ENCODE results near the gene PASD1. TPM values are rescaled to one million over a fixed set of nuclear protein-coding genes. Genes with fewer than 3 reads are reported as not detected.

Gene PASD1
- total and polyA plus RNA-seq, 10 of the 15 experiments (the other 5 are each of a cell fraction or from before 2014, with no cell fraction given): under 0.01 to 0.01 TPM; not detected in 8

DNA sequence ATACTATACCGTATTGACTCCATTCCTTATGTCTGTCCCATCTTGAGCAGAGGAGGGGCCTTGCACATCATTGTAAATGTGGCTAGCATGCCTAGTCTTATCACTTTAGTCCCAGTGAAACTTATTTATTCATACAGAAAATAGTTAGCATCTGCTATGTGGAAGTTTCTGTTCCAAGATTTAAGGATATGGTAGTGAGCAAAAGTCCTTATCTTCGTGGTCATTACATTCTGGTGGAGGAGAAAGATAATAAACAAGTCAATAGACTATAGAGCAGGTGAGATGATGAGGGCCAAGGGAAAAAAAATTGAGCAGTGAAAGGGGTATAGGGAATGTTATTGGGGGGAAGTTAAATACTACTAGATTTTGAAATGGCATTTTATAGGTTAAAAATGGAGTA lies 68.3 kb downstream of the PASD1 start:
- no peaks in the 10 kb centered on the region for H3K36me3 ChIP-seq (ENCODE audit: control insufficient read depth in 2 of 2, insufficient read depth in 2 of 2, low read length in 1 of 2)
- H3K9me3 ChIP-seq (replicated peaks; ENCODE audit: control insufficient read depth, insufficient read depth, low read length): no peaks in the 10 kb centered on the region
- H3K27ac ChIP-seq (ENCODE audit: control insufficient read depth, insufficient read depth): no peak overlapping the region
- ATAC-seq (no peak), DNase-seq (ENCODE audit: low read depth, low spot score) (no peak), FAIRE-seq (no peak)
- no peak overlapping the region for H3K4me3 ChIP-seq
- H4K20me1 ChIP-seq (ENCODE audit: control insufficient read depth, insufficient read depth): no peaks in the 10 kb centered on the region
- no peaks in the 10 kb centered on the region for H3K27me3 ChIP-seq (replicated peaks in 1 of 2; ENCODE audit: control insufficient read depth in 2 of 2, insufficient read depth in 2 of 2, low read length in 1 of 2)
- ChIA-PET POLR2A (no interaction called here), SMC1A (ENCODE audit: uncharacterized antibody, unreplicated experiment) (no interaction called here), RAD21 (ENCODE audit: unreplicated experiment) (no interaction called here), CTCF (no interaction called here)
- H3K4me2 ChIP-seq (ENCODE audit: control insufficient read depth, insufficient read depth): no peak overlapping the region
- in situ Hi-C loops (cut with MboI) (no loop called here), intact Hi-C loops (cut with micrococcal nuclease; ENCODE audit: unreplicated experiment) (no loop called here)
- no peaks in the 10 kb centered on the region for H3K4me1 ChIP-seq (ENCODE audit: control insufficient read depth, insufficient read depth, low read length)
- WGBS (ENCODE audit: insufficient coverage, insufficient replicate concordance, low lambda C conversion rate, missing lambda C conversion rate): 45% methylated on average over 2 of the region's 2 CpGs
- no peaks in the 10 kb centered on the region for H3K79me2 ChIP-seq (ENCODE audit: control insufficient read depth, insufficient read depth, low read length)
- no TSS peak for BruUV-seq (replicated peaks)
- no peak overlapping the region for H3K9ac ChIP-seq (ENCODE audit: control insufficient read depth, insufficient read depth, low read length)
- no peak overlapping the region for H2AFZ ChIP-seq (ENCODE audit: control insufficient read depth, low read depth, low read length)
- TF ChIP-seq ASH2L (IDR thresholded peaks at IDR 0.05; ENCODE audit: borderline replicate concordance, low read depth) (no peak), CHD2 (IDR thresholded peaks at IDR 0.05; ENCODE audit: borderline replicate concordance, low read depth, low read length) (no peak), BMI1 (IDR thresholded peaks at IDR 0.05; ENCODE audit: borderline replicate concordance) (no peak), SIN3A (IDR thresholded peaks at IDR 0.05; ENCODE audit: low read depth, low read length) (no peak), NFIC (IDR thresholded peaks at IDR 0.05; ENCODE audit: low read depth, low read length) (no peak), CHD1 (IDR thresholded peaks at IDR 0.05; ENCODE audit: low read depth, low read length) (no peak), ESRRA (IDR thresholded peaks at IDR 0.05; ENCODE audit: low read length) (no peak), NR2F1 (conservative IDR thresholded peaks at IDR 0.05) (no peak), TCF12 (IDR thresholded peaks at IDR 0.05; ENCODE audit: low read depth, low read length) (no peak), TCF3 (IDR thresholded peaks at IDR 0.05; ENCODE audit: borderline replicate concordance, insufficient read depth, low read depth, low read length) (no peak), CREM (IDR thresholded peaks at IDR 0.05; ENCODE audit: low read depth) (no peak), MXI1 (IDR thresholded peaks at IDR 0.05; ENCODE audit: low read depth, low read length) (no peak), ATF7 (IDR thresholded peaks at IDR 0.05; ENCODE audit: low read depth) (no peak)
- TF ChIP-seq, protein P1, sequence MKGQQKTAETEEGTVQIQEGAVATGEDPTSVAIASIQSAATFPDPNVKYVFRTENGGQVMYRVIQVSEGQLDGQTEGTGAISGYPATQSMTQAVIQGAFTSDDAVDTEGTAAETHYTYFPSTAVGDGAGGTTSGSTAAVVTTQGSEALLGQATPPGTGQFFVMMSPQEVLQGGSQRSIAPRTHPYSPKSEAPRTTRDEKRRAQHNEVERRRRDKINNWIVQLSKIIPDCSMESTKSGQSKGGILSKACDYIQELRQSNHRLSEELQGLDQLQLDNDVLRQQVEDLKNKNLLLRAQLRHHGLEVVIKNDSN (IDR thresholded peaks at IDR 0.05; ENCODE audit: borderline replicate concordance, extremely low read length, insufficient read depth, low read depth, low read length): no peak
- TF ChIP-seq, protein P2, sequence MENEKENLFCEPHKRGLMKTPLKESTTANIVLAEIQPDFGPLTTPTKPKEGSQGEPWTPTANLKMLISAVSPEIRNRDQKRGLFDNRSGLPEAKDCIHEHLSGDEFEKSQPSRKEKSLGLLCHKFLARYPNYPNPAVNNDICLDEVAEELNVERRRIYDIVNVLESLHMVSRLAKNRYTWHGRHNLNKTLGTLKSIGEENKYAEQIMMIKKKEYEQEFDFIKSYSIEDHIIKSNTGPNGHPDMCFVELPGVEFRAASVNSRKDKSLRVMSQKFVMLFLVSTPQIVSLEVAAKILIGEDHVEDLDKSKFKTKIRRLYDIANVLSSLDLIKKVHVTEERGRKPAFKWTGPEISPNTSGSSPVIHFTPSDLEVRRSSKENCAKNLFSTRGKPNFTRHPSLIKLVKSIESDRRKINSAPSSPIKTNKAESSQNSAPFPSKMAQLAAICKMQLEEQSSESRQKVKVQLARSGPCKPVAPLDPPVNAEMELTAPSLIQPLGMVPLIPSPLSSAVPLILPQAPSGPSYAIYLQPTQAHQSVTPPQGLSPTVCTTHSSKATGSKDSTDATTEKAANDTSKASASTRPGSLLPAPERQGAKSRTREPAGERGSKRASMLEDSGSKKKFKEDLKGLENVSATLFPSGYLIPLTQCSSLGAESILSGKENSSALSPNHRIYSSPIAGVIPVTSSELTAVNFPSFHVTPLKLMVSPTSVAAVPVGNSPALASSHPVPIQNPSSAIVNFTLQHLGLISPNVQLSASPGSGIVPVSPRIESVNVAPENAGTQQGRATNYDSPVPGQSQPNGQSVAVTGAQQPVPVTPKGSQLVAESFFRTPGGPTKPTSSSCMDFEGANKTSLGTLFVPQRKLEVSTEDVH (IDR thresholded peaks at IDR 0.05; ENCODE audit: low read depth, partially characterized antibody): no peak
- TF ChIP-seq, protein P3, sequence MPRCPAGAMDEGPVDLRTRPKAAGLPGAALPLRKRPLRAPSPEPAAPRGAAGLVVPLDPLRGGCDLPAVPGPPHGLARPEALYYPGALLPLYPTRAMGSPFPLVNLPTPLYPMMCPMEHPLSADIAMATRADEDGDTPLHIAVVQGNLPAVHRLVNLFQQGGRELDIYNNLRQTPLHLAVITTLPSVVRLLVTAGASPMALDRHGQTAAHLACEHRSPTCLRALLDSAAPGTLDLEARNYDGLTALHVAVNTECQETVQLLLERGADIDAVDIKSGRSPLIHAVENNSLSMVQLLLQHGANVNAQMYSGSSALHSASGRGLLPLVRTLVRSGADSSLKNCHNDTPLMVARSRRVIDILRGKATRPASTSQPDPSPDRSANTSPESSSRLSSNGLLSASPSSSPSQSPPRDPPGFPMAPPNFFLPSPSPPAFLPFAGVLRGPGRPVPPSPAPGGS (IDR thresholded peaks at IDR 0.05; ENCODE audit: borderline replicate concordance, insufficient read depth, low read depth, low read length, poor library complexity, severe bottlenecking): no peak
- TF ChIP-seq, protein P4, sequence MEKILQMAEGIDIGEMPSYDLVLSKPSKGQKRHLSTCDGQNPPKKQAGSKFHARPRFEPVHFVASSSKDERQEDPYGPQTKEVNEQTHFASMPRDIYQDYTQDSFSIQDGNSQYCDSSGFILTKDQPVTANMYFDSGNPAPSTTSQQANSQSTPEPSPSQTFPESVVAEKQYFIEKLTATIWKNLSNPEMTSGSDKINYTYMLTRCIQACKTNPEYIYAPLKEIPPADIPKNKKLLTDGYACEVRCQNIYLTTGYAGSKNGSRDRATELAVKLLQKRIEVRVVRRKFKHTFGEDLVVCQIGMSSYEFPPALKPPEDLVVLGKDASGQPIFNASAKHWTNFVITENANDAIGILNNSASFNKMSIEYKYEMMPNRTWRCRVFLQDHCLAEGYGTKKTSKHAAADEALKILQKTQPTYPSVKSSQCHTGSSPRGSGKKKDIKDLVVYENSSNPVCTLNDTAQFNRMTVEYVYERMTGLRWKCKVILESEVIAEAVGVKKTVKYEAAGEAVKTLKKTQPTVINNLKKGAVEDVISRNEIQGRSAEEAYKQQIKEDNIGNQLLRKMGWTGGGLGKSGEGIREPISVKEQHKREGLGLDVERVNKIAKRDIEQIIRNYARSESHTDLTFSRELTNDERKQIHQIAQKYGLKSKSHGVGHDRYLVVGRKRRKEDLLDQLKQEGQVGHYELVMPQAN (conservative IDR thresholded peaks at IDR 0.05): no peak
- TF ChIP-seq, protein P5, sequence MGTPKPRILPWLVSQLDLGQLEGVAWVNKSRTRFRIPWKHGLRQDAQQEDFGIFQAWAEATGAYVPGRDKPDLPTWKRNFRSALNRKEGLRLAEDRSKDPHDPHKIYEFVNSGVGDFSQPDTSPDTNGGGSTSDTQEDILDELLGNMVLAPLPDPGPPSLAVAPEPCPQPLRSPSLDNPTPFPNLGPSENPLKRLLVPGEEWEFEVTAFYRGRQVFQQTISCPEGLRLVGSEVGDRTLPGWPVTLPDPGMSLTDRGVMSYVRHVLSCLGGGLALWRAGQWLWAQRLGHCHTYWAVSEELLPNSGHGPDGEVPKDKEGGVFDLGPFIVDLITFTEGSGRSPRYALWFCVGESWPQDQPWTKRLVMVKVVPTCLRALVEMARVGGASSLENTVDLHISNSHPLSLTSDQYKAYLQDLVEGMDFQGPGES (IDR thresholded peaks at IDR 0.05): no peak
